Astrocyte of the hippocampus (primary cell): ENCODE measurements around the gene DKK1.

Source experiments
- DNase-seq: peaks from one replicate; pipeline ENCODE4 v3.0.0; 2011; ENCODE audit warnings: low read depth, low spot score

The DKK1 gene, protein sequence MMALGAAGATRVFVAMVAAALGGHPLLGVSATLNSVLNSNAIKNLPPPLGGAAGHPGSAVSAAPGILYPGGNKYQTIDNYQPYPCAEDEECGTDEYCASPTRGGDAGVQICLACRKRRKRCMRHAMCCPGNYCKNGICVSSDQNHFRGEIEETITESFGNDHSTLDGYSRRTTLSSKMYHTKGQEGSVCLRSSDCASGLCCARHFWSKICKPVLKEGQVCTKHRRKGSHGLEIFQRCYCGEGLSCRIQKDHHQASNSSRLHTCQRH

DNA sequence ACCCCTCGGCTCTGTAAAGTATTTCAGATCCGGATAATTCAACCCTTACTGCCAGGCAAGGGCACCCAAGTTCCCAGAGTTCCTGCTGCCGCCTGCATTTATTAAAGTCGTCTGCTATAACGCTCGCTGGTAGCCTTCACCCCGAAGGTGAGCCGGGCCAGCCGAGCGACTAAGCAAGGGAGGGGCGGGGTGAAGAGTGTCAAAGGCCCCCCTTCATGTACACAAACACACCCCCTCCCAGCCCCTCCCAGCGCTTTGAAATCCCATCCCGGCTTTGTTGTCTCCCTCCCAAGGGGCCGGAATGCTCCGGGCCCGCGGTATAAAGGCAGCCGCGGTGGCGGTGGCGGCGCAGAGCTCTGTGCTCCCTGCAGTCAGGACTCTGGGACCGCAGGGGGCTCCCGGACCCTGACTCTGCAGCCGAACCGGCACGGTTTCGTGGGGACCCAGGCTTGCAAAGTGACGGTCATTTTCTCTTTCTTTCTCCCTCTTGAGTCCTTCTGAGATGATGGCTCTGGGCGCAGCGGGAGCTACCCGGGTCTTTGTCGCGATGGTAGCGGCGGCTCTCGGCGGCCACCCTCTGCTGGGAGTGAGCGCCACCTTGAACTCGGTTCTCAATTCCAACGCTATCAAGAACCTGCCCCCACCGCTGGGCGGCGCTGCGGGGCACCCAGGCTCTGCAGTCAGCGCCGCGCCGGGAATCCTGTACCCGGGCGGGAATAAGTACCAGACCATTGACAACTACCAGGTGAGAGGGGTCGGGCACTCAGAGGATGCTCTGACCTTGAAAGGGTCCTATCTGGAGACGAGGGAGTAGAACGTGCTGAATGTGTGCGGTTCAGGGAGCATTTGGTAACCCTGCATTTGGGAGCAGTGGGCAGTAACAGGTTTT lies at the start of gene DKK1:
Gene DKK1, plus strand, starts transcription at position 349 of the 889 bp plus-strand sequence. Its CDS starts 154 bp downstream, at position 503.
- DNase-seq = peak; percentile 92

DNA sequence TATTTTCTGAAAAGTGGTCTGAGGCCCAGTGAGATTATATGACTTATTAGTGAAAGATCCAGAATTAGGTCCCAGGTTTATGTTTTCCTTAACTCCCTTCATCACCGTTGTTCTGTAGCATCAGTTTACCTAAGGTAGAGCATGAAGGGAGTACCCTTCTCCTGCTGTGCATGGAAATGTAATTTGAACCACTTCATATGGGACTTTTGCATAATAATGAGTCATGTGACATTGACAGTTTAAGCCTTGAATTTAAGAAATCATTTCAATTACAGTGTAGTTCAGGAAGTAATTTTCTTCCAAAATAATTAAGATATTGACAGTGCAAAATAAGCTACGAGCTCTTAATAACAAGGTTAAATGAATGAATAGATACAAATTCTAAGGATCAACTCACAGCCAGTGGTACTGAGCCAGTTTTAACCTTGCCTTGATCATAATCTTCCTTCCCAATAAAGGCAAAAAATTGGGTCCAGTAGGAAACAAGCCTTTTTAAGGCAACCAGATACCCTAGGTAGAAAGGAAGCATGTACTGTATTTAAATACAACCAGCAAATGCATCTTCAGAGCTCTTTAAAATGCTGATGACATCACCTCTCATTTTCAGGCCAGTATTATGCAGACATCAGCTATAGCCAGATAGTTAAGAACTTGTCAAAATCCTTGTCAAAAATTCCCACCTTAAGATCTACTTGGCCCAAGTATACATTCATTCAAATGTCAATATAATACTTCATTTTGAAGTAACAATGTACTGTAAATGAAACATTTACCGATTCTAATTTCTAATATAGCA lies 48.8 kb upstream of the DKK1 start:
- no peak for DNase-seq

DNA sequence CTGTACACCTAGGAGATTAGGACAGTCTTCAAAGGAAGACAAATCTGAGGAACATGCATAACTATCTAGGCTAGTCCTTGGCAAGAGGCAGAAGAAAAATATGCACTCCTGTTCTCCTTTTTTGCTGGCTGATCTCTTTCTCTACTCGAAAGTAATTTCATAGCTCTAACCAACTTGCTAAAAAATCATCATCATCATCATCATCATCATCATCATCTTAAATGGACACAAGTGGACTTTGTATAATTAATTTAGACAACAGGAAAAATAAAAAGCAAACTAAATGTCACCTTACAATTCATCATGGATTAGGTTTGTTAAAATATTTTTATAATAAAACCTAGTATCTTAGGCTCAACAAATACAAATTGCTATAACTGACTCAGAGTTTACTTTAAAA lies 47.2 kb upstream of the DKK1 start:
- no peak for DNase-seq

DNA sequence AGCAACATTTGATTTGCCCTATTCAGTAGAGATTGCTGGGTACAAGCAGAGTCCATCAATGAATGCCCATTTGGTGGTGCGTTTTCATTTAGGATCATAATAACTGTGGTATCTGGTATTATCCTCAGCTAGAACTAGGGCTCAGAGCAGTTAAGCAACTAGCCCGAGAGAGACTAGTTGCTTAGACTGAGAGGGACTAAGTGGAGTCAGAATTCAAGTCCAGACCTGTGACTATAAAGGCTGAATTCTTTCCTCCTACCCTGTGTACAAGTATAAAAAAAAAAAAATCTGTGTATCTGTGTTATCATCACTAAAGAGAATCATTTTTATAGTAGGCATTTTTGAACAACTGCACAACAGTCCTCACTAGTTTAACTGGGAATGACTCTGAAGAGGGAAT lies 45.3 kb upstream of the DKK1 start:
- DNase-seq = no peak

DNA sequence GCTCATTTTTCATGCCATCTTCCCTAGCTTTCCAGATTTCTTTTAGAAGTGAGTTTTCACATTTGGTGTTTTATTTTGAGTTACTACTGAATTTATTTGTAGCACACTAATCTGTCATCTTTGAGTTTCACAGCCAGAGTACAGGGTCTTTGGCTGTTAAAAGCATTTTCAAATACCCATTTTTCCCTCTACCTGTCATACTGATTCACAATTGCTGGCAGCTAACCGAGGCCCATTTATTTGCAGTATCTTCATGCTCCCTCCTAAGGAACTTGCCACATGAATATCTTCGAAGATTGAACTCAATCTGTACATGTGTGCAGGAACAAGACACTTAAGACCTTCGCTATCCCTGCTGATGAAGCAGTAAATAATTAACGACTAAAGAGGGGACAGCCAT lies 44.8 kb upstream of the DKK1 start:
- no peak for DNase-seq

DNA sequence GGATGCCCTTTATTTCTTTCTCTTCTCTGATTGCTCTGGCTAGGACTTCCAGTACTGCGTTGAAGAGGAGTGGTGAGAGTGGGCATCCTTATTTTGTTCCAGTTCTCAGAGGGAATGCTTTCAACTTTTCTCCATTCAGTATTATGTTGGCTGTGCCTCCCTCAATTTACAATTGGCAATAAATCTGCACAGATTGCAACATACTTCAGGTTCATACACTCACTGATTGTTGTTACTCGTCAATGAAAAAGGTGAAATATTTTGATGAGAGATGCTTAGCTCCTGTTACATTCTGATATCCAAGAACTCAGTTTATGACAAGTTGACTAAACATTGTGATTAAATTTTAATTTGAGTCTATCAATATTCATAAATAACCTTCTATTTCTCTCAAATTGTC lies 37.9 kb upstream of the DKK1 start:
- no peak for DNase-seq

DNA sequence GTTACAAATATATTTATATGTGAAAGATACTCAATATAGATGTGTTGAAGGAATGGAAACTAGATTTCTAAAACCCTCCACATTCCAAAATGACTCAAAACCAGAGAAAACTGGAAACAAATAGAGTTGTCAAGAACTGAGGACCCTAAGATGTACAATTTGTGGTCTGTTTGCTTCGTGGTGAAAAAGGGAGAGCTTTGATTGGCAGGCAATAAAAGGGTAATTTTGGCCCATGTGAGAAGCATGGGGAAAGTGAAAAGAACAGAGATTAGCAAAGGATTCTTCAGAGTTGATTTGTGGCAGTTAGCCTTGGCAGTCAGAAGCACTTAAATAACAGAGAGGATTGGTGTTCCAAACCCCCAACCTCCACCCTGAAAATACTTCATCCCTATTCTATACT lies 37.1 kb upstream of the DKK1 start:
- peak; percentile 66 for DNase-seq

DNA sequence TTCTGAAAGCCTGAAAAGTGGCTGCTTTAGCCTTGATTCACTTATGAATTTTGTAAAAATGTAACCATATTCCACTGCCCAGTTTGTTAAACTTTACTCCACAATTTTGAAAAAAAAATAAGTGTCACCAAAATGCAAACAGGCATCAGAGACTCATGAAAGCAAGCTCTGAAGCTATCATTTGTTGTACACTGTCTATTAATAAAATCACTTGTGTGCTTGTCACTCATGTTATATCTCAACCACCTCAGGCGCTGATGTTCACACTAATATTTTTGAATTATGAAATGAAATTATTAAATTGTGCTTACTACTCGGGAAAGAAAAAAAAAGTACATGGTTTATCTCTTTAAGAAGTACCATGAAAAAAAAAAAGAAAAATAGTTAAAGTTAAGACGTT lies 34.5 kb upstream of the DKK1 start:
- DNase-seq = no peak

DNA sequence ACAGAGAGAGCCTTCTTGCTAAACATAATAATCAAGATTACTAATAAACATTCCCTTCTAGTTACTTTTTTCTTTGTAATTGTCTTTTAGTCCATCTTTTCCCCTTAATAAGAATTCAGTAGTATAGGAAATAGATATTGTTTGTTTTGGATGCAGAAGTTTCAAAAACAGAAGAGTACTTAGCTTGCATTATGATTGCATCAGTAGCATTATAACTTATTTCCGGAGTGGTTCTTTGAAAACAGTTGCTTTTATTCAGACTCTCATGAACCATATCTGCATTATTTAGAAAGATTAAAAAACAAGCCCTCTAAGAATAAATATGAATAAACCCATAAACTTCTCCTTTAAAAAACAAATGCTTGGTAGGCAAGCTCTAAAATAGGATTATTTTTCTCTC lies 34.0 kb upstream of the DKK1 start:
- no peak for DNase-seq

DNA sequence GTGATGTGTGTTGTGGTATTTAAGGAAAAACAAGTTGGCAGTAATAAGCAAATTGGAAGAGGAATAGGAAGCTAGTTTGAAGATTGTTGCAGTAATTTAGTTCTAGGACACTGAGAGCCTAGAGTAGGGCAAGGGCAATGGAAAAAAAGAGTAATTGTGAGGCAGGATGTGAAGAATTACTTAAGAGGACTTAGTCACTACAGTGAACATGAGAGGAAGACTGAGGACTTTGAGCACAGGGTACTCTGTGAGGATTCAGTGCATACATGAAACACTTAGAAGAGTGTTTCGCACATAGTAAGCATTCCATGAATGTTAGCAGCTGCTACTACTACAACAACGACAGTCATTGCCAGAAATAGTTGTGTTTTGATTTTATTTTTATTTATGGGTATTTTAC lies 30.9 kb upstream of the DKK1 start:
- no peak for DNase-seq

DNA sequence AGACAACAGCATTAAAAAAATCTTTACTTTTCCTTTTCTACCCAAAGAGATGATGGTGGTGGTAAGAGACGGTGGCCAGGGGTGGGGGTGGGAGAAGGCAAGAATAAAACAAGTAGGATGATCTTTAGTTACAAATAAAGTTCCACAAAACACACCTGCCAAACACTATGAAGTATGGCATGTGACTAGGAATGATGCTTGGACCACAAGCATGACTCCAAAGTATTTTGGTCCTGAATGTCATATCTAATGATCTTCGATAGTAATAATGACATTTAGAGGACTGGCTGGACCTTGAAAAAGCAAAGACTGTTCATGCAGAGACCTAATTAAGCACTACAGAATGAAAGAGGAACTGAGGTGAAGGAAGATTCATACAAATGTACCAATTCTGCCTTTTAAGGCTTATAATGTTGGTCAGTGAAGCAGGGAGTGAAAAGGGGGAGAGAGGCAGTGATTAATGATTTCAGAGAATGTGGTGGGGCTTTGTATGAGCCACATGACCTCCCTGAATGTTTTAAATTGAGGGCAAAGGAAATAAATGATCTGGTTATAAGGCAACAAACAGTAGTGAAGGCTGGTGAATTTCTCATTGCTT lies 29.6 kb upstream of the DKK1 start:
- DNase-seq = peak; percentile 25

DNA sequence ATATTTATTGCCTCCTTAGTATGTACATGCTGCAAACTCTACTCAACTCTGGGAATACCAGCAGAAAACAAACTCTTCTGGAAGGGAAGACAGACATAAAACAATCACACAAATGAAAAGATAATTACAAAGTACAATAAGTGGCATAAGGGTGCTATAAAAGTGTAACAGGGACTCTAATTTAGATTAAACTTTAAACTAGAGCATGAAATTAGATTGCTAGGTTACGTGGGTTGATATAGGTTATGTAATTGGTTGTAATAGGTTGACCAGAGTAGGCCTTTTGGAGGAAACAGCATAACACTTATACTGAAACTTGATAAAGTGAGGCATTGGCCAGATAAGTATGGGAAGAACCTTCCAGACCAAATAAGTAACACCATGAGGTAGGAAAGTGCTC lies 26.2 kb upstream of the DKK1 start:
- DNase-seq = no peak

DNA sequence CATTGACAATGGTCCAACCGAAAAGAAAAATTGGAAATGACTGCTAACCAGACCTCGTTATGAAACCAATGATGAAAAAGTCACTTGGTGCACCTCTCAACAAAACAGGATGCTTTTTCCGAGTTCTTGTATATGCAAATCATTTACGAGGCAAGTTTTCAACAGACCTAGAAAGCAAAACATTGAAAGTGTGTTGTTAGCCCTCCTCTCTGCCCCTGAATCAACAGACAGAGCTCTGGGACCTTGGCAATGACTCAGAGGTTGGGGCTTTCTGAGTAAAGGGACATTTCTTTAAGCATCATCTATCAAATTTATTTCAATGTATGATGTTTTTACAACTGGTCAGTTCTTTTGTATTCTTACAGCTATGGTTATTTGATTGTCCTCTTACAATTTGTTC lies 16.3 kb upstream of the DKK1 start:
- DNase-seq = peak; percentile 28

DNA sequence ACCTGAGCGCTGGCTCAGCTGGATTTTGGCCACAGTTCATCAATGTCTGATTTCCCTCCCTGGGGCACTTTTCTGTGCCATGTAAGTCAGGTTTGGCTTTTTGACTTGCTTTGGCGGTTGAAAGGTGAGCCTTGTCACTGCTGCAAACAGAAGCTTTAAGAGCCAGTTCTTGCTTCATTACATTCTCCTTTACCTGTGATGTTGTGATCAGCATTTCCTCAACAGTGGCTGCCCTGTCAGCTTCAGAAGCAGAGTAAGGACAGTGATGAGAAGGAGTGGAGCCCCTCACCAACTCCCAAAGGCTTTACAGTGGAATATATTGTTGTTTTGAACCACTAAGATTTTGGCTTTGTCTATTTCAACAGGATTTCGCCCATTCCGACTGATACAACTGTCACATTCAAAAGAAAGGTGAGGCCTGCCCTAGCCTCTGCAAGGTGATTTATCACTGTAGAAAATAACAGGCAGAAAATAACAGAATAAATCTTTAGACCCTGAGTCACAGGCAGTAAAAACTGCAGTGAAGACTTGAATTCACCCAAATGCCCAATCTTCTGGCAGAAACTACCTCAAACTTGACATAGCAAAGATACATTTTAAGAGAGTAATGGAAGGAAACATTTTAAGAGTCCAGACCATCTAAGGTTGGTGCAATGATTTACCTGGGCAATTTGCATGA lies 13.3 kb upstream of the DKK1 start:
- DNase-seq = no peak

DNA sequence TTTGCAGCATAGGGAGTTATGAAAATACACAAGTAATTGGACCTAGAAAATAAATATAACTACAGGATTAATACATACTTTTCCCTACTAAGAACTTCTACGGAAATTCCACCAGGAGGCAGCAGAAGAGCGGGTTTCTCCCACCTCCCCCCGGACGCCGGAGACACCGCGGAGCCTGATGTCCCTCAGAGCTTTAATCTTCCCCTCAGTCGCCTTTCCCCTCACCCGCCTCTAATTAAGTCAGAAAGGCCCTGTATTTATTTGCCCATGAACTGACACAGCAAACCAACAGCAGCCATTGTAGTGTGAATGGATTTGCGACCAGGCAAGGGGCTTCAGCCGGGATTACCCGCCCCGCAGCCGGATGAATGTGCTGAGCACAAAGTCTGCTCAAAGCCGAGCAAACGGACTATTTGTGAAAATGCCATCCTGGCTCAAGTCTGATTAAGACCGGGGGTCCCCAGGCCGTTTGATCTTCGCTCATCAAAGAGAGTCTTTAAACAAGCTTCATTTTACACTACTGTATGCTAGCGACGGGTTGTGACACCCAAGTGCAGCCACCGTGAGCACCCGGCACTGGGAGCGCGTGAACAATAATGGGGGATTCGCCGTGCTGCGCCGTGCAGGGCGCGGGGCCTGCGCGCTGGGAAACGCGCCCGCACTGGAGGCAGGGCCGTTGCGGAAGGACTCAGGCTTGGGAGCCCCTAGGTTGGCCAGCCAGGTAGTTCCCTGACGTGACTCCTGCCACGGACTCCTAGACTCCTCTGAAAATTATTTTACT lies 5.6 kb upstream of the DKK1 start:
- DNase-seq = peak; percentile 89

DNA sequence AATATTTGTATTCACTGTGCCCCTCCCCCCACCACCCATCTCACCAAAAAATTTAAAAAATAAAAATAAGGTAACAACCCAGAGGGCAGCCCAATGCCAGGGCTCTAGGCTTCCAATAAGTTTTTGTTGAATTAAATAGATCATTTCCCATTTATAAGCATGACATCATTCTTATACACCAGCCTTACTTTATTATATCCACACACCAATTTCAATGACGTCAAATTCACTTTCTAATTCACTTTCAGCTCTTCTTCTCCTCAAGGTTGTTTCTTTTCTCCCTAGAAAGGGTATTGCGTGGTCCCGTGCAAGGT lies 1.2 kb upstream of the DKK1 start:
- DNase-seq = no peak

DNA sequence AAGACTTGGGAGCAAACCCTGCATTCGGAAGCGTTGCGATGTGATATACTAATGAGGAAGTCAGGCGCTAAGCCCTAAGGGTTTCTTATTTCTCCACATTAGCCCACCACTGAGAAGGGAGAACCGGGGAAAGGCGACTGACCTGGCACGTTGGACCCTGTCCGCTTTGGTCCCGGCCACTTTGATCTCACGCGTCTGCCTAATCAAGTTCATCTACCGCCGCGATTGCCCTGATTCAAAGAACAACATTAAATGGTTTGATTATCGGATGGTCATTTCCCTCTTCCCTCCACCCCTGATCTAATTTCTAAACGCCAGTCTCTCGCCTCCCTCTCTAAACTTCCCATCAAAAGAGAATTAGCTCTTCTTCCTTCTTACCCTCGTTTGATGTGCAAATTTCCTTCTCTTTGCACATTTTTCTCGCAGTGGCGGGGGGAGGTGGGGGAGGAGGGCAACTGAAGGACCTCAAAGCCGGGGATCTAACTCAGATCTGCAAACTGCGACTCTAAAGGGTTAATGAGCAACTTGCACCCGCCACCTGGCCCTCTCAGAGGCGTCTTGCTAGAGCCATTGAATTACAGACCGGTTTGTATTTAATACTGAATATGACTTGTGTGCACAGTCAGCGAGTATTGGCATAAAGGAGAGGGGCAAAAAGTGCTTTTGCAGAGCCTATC lies 687 bp upstream of the DKK1 start:
- peak; percentile 39 for DNase-seq

DNA sequence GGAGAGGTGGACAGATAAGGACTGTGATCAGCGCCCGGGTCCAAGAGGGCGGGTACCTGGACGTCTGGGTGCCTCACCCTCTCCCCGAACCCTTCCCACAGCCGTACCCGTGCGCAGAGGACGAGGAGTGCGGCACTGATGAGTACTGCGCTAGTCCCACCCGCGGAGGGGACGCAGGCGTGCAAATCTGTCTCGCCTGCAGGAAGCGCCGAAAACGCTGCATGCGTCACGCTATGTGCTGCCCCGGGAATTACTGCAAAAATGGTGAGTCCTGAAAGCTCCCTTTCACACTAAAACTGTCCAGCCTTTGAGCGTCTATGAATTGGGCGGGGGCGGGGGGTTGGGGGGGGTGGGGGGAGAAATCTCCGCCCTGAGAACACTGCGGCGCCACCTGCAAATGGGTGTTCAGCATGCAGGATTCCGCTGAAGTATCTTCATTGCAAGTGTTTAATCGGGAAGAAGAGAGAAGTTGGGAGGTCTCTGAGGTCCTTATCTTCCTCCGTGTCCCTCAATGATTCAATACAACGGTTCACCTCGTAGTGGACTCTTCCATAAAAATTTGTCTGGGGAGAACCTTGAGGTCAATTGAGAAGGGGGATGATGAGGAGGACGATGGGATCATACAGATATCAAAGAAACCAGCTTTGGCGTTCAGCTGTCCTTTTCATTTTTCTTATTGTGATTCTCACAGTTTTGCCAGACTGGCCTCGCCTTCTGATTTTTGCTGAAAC lies 906 bp downstream of the DKK1 start:
- DNase-seq = peak; percentile 70

DNA sequence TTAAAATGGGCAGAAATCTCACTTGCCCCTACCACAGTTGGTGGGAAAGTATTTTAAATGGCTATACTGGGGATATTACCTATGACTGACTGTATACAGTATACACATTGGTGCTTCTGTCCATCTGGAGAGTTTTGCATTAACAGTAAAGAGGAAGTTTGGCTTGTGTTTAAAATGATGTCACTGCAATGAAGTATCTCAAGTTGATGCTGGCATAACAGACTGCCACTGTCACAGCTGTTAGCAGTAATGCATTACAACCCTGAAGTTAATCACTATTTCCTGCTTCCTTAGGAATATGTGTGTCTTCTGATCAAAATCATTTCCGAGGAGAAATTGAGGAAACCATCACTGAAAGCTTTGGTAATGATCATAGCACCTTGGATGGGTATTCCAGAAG lies 1.9 kb downstream of the DKK1 start:
- DNase-seq = no peak

DNA sequence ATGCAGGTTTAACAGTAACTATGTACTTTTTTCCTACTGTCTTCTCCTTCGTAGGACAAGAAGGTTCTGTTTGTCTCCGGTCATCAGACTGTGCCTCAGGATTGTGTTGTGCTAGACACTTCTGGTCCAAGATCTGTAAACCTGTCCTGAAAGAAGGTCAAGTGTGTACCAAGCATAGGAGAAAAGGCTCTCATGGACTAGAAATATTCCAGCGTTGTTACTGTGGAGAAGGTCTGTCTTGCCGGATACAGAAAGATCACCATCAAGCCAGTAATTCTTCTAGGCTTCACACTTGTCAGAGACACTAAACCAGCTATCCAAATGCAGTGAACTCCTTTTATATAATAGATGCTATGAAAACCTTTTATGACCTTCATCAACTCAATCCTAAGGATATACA lies 2.4 kb downstream of the DKK1 start:
- DNase-seq = no peak
